Fibroblast of lung (primary cell): ENCODE measurements around the gene MAPK13. TPM values are rescaled to one million over a fixed set of nuclear protein-coding genes. Genes with fewer than 3 reads are reported as not detected.
A peak's percentile ranks its signal among the peaks of the same experiment; 100 is the strongest.

Experiments used
- DNase-seq, 2 donors: peaks; one replicate each; pipeline versions ENCODE4 v3.0.0 to v3.0.0-alpha.2; 2010; ENCODE audit warnings: low read depth in 2 of 2
- H2AFZ ChIP-seq: 2 replicates; pipeline ENCODE4 v1.5.1; 2012; ENCODE audit warnings: low read length, control low read depth, inconsistent platforms
- H3K27ac ChIP-seq: 2 replicates; pipeline ENCODE4 v1.5.1; 2011; ENCODE audit warnings: low read length, control low read depth; ENCODE audit not compliant: insufficient read depth
- H3K27me3 ChIP-seq: 2 replicates; pipeline ENCODE4 v1.5.1; 2011; ENCODE audit warnings: mild to moderate bottlenecking, low read length; ENCODE audit not compliant: control insufficient read depth, insufficient read depth
- H3K36me3 ChIP-seq: 2 replicates; pipeline ENCODE4 v1.5.1; 2011; ENCODE audit warnings: low read length; ENCODE audit not compliant: control insufficient read depth, insufficient read depth
- H3K4me1 ChIP-seq: 2 replicates; pipeline ENCODE4 v1.5.1; 2011; ENCODE audit warnings: low read length; ENCODE audit not compliant: control insufficient read depth, insufficient read depth; ENCODE audit errors: extremely low read depth
- H3K4me2 ChIP-seq: 2 replicates; pipeline ENCODE4 v1.5.1; 2011; ENCODE audit warnings: low read length, control low read depth; ENCODE audit not compliant: insufficient read depth; ENCODE audit errors: extremely low read depth
- H3K4me3 ChIP-seq, 4 experiments: fragments of 200-600 bp in 1 of 4; sonication (generic) in 1 of 4; replicated peaks in 1 of 4; 2 replicates each; pipeline ENCODE4 v1.5.1; 2011 to 2016; ENCODE audit warnings: low read length in 4 of 4, low read depth in 3 of 4, mild to moderate bottlenecking in 3 of 4, control low read depth in 2 of 4, inconsistent platforms in 1 of 4, mixed read lengths in 1 of 4; ENCODE audit not compliant: insufficient read depth in 1 of 4; ENCODE audit errors: control extremely low read depth in 1 of 4
- H3K79me2 ChIP-seq: 2 replicates; pipeline ENCODE4 v1.5.1; 2012; ENCODE audit warnings: mild to moderate bottlenecking, low read length, inconsistent platforms; ENCODE audit not compliant: control insufficient read depth, insufficient read depth
- H3K9ac ChIP-seq: 2 replicates; pipeline ENCODE4 v1.5.1; 2011; ENCODE audit warnings: mild to moderate bottlenecking, low read length, control low read depth; ENCODE audit not compliant: insufficient read depth
- H3K9me3 ChIP-seq: 2 replicates; pipeline ENCODE4 v1.5.1; 2012; ENCODE audit warnings: low read depth, low read length; ENCODE audit not compliant: control insufficient read depth, insufficient read depth
- H4K20me1 ChIP-seq: 2 replicates; pipeline ENCODE4 v1.5.1; 2011; ENCODE audit warnings: low read length; ENCODE audit not compliant: control insufficient read depth, insufficient read depth; ENCODE audit errors: extremely low read depth
- CTCF ChIP-seq, 2 donors: IDR thresholded peaks in 1 of 2; conservative IDR thresholded peaks in 1 of 2; 1 replicate in 1 of 2; 2 replicates in 1 of 2; pipeline ENCODE4 v1.5.1; 2011 to 2012; ENCODE audit warnings: low read length in 2 of 2, control low read depth in 1 of 2, inconsistent platforms in 1 of 2, low read depth in 1 of 2, mild to moderate bottlenecking in 1 of 2
- EZH2 ChIP-seq: IDR thresholded peaks from 2 replicates; pipeline ENCODE4 v1.5.1; 2012; ENCODE audit warnings: low read length, control low read depth, mild to moderate bottlenecking; ENCODE audit errors: missing control alignments
- polyA plus RNA-seq, 2 donors: library from polyadenylated mRNA; depleted of rRNA in 1 of 2; stranded (reverse) in 1 of 2; unstranded in 1 of 2; fragments of >200 nt; gene quantifications; 2 replicates each; pipeline ENCODE4 v1.2.1, GENCODE V29; 2011 to 2012; ENCODE audit warnings: missing spikeins in 1 of 2
- total RNA-seq: library from RNA; depleted of rRNA; stranded (reverse); fragments of >200 nt; gene quantifications from 2 replicates; pipeline ENCODE4 v1.2.1, GENCODE V29; 2014

MAPK13 gene
- total and polyA plus RNA-seq, 2 donors (not counting 1 experiment from before 2014, with no cell fraction given) = 3.0 to 7.6 TPM

- Histone ChIP-seq H3K36me3 (no peaks in the 10 kb centered on the region), H3K27ac (no peak overlapping the region), H3K9ac (no peak overlapping the region), H3K4me1 (peaks cover 8% of the 10 kb centered on the region), H3K27me3 (no peaks in the 10 kb centered on the region), H3K4me2 (no peak overlapping the region), H2AFZ (no peak overlapping the region), H4K20me1 (no peaks in the 10 kb centered on the region), H3K4me3 (no peak overlapping the region), H3K79me2 (no peaks in the 10 kb centered on the region), H3K9me3 (no peaks in the 10 kb centered on the region)
- no peak for DNase-seq
- TF ChIP-seq EZH2 (no peak), CTCF (conservative IDR thresholded peaks at IDR 0.05 in 1 of 2, IDR thresholded peaks at IDR 0.05 in 1 of 2; ENCODE audit: low read depth in 1 of 2, low read length in 2 of 2) (no peak)
These were observed 6.2 kb downstream of the MAPK13 start for GRCh38 chr6:36136551-36136950.

- no peaks in the 10 kb centered on the region for H4K20me1 ChIP-seq
- no peak overlapping the region for H3K27ac ChIP-seq
- no peak overlapping the region for H3K9ac ChIP-seq
- H3K4me1 ChIP-seq = no peaks in the 10 kb centered on the region
- no peak for DNase-seq
- H3K4me2 ChIP-seq = no peak overlapping the region
- no peak overlapping the region for H3K4me3 ChIP-seq
- TF ChIP-seq CTCF (conservative IDR thresholded peaks at IDR 0.05 in 1 of 2, IDR thresholded peaks at IDR 0.05 in 1 of 2; ENCODE audit: low read depth in 1 of 2, low read length in 2 of 2) = no peak
- H3K9me3 ChIP-seq = no peaks in the 10 kb centered on the region
- H3K27me3 ChIP-seq = no peaks in the 10 kb centered on the region
- no peaks in the 10 kb centered on the region for H3K36me3 ChIP-seq
- H2AFZ ChIP-seq = no peak overlapping the region
- H3K79me2 ChIP-seq = no peaks in the 10 kb centered on the region
These were observed 8.4 kb downstream of the MAPK13 start for GRCh38 chr6:36138667-36139066.

GRCh38 chr6:36139431-36139830, 9.1 kb downstream of the MAPK13 start:
- Histone ChIP-seq H3K9me3 (no peaks in the 10 kb centered on the region), H3K4me3 (no peak overlapping the region), H3K36me3 (no peaks in the 10 kb centered on the region), H3K27ac (no peak overlapping the region), H3K9ac (no peak overlapping the region), H2AFZ (no peak overlapping the region), H4K20me1 (no peaks in the 10 kb centered on the region), H3K27me3 (no peaks in the 10 kb centered on the region), H3K79me2 (no peaks in the 10 kb centered on the region), H3K4me1 (no peaks in the 10 kb centered on the region), H3K4me2 (no peak overlapping the region)
- no peak for TF ChIP-seq EZH2
- peak in 1 of 2 donors; percentile 18 for TF ChIP-seq CTCF (conservative IDR thresholded peaks at IDR 0.05 in 1 of 2, IDR thresholded peaks at IDR 0.05 in 1 of 2; ENCODE audit: low read depth in 1 of 2, low read length in 2 of 2)
- DNase-seq = no peak
